Lung (tissue), 12 donors: ENCODE data around the gene PPP1R9B. TPM values are rescaled to one million over a fixed set of nuclear protein-coding genes. Genes with fewer than 3 reads are reported as not detected.

ENCODE experiments used
- ATAC-seq: fragments of 200-7000 bp; cut with Tn5 transposase; one replicate; pipeline ENCODE4 v1.9.1; 2020; ENCODE audit warnings: moderate number of reproducible peaks; ENCODE audit not compliant: insufficient read depth, low FRiP score
- DNase-seq, 3 donors: peaks; one replicate each; pipeline ENCODE4 v3.0.0-alpha.2; 2013 to 2017
- H3K27ac ChIP-seq, 2 donors: one replicate each; pipeline ENCODE4 v1.5.1; 2013; ENCODE audit warnings: mild to moderate bottlenecking in 2 of 2, moderate library complexity in 2 of 2, control low read depth in 1 of 2, inconsistent platforms in 1 of 2, low read depth in 1 of 2, low read length in 1 of 2
- H3K27me3 ChIP-seq, 3 donors: one replicate each; pipeline ENCODE4 v1.5.1; 2013; ENCODE audit warnings: low read length in 2 of 3; ENCODE audit not compliant: control insufficient read depth in 3 of 3, insufficient read depth in 3 of 3
- H3K36me3 ChIP-seq, 4 donors: one replicate each; pipeline ENCODE4 v1.5.1; 2013; ENCODE audit warnings: low read length in 4 of 4, mild to moderate bottlenecking in 1 of 4, moderate library complexity in 1 of 4; ENCODE audit not compliant: control insufficient read depth in 4 of 4, insufficient read depth in 4 of 4
- H3K4me1 ChIP-seq, 5 donors: one replicate each; pipeline ENCODE4 v1.5.1; 2013; ENCODE audit warnings: low read length in 5 of 5, mild to moderate bottlenecking in 2 of 5, moderate library complexity in 1 of 5; ENCODE audit not compliant: control insufficient read depth in 5 of 5, insufficient read depth in 5 of 5
- H3K4me3 ChIP-seq: one replicate; pipeline ENCODE4 v1.5.1; 2013; ENCODE audit warnings: mild to moderate bottlenecking, control low read depth, moderate library complexity
- H3K9ac ChIP-seq, 2 donors: one replicate each; pipeline ENCODE4 v1.5.1; 2013; ENCODE audit warnings: low read length in 2 of 2, control low read depth in 1 of 2; ENCODE audit not compliant: insufficient read depth in 1 of 2
- H3K9me3 ChIP-seq, 4 donors: one replicate each; pipeline ENCODE4 v1.5.1; 2013; ENCODE audit warnings: low read length in 3 of 4, mild to moderate bottlenecking in 1 of 4, moderate library complexity in 1 of 4; ENCODE audit not compliant: control insufficient read depth in 4 of 4, insufficient read depth in 3 of 4
- WGBS, 2 donors: extraction: QIAGEN DNeasy Blood & Tissue Kit; methylation state at CpG; one replicate each; pipeline ENCODE4 v1.1.7; 2013; 5-methylcytosine and 5-hydroxymethylcytosine counted together
- polyA plus RNA-seq, 2 donors: library from polyadenylated mRNA; stranded (reverse); fragments of 200-250 nt; gene quantifications; one replicate each; pipeline ENCODE4 v1.2.1, GENCODE V29; 2013
- total RNA-seq, 2 donors: library from RNA; depleted of rRNA in 1 of 2; stranded (reverse); fragments of >200 nt in 1 of 2; gene quantifications; one replicate each; pipeline ENCODE4 v1.2.1, GENCODE V29; 2014 to 2021
- TF ChIP-seq, protein P1 (sequence below): IDR thresholded peaks from 2 replicates; pipeline ENCODE4 v1.5.1; 2012; ENCODE audit warnings: mild to moderate bottlenecking; ENCODE audit errors: control extremely low read depth, extremely low read depth
- donor health status: control.
- donor health status: control.
- donor health status: Bipolar disorder and iron deficiency.
- donor health status: healthy.
- donor health status: DM: yes; HTN: yes; CAD: no.

The PPP1R9B gene
- total and polyA plus RNA-seq, 4 donors: 31.7 to 77.4 (median 49.8) TPM

DNA sequence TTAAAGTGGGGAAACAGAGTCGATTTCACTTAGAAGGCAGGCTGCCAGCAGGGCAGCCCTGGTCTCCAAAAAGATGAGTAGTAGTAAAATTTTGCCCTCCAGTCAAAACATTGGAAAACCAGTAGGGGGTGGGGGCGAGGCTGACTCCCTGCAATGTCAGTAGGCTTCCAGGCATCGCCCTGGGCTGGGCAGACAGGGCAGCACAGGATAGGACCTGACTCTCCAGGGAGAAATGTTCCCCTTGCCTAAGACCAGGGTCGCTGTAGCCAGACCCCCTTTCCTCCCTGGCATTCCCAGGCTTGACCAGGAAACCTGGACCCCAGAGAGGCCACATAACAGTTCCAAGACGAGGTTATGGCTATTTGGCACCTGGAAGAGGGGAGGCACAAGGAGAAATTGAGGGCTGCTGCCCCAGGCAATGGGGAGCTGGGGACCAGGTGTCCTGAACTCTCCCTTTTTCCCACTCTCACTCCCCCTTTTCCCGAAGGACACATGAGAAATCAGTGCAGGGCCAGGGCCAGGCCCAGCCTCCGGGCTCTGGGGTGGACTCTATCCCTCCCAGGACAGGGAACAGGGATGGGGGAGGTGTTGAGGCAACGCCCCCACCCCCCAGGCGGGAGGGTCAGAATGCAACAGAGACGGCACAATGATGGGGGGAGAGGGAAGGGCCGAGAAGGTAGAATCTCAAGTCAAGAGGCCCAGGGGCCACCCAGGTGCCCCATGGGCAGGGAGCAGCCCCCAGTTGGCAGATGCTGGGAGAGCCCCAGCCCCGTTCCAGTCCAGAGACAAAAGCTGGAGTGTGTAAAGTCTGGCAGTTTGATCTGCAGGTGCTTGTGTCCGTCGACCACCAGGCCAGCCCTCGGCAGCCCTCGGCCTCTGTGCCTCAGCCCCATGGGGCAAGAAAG is 16.0 kb downstream of the PPP1R9B start:
- peaks cover 0 to 8% (median 0%) of the 10 kb centered on the region in 5 donors for H3K4me1 ChIP-seq
- H3K27ac ChIP-seq: no peak overlapping the region
- no peaks in the 10 kb centered on the region for H3K9me3 ChIP-seq
- ATAC-seq (no peak), DNase-seq (no peak)
- H3K9ac ChIP-seq: no peak overlapping the region
- peaks cover 21 to 51% (median 26%) of the 10 kb centered on the region in 4 donors for H3K36me3 ChIP-seq
- no peaks in the 10 kb centered on the region for H3K27me3 ChIP-seq
- TF ChIP-seq, protein P1, sequence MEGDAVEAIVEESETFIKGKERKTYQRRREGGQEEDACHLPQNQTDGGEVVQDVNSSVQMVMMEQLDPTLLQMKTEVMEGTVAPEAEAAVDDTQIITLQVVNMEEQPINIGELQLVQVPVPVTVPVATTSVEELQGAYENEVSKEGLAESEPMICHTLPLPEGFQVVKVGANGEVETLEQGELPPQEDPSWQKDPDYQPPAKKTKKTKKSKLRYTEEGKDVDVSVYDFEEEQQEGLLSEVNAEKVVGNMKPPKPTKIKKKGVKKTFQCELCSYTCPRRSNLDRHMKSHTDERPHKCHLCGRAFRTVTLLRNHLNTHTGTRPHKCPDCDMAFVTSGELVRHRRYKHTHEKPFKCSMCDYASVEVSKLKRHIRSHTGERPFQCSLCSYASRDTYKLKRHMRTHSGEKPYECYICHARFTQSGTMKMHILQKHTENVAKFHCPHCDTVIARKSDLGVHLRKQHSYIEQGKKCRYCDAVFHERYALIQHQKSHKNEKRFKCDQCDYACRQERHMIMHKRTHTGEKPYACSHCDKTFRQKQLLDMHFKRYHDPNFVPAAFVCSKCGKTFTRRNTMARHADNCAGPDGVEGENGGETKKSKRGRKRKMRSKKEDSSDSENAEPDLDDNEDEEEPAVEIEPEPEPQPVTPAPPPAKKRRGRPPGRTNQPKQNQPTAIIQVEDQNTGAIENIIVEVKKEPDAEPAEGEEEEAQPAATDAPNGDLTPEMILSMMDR: no peak
- WGBS, 2 donors: 83 to 88% methylated on average over 16 of the region's 16 CpGs
- H3K4me3 ChIP-seq: no peak overlapping the region

GRCh38 chr17:50133769-50134099 is 16.7 kb downstream of the PPP1R9B start:
- WGBS, 2 donors: 41 to 61% methylated on average over 16 of the region's 16 CpGs
- DNase-seq: no peak
- peak overlapping the region; percentile 7 to 88 for H3K27ac ChIP-seq
- TF ChIP-seq, protein P1: no peak
- no peak overlapping the region for H3K9ac ChIP-seq
- peaks cover 0 to 8% (median 2%) of the 10 kb centered on the region in 5 donors for H3K4me1 ChIP-seq
- no peak for ATAC-seq
- no peak overlapping the region for H3K4me3 ChIP-seq
- peaks cover 16 to 44% (median 20%) of the 10 kb centered on the region in 4 donors for H3K36me3 ChIP-seq
- no peaks in the 10 kb centered on the region for H3K9me3 ChIP-seq
- H3K27me3 ChIP-seq: no peaks in the 10 kb centered on the region

- H3K9ac ChIP-seq: no peak overlapping the region
- DNase-seq (no peak), ATAC-seq (peak; percentile 45)
Measured at GRCh38 chr17:50133028-50133768, 17.3 kb downstream of the PPP1R9B start.

More at GRCh38 chr17:50133028-50133768, 17.3 kb downstream of the PPP1R9B start:
- Histone ChIP-seq H3K27me3 (no peaks in the 10 kb centered on the region), H3K27ac (peak overlapping the region; percentile 34 to 88), H3K4me1 (peaks cover 0 to 8% (median 7%) of the 10 kb centered on the region in 5 donors), H3K36me3 (peaks cover 10 to 39% (median 16%) of the 10 kb centered on the region in 4 donors), H3K4me3 (no peak overlapping the region), H3K9me3 (no peaks in the 10 kb centered on the region)
- 58 to 70% methylated on average over 7 of the region's 7 CpGs for WGBS, 2 donors
- TF ChIP-seq, protein P1: no peak
